ENCODE results near the gene AGBL1. TPM values are rescaled to one million over a fixed set of nuclear protein-coding genes. Genes with fewer than 3 reads are reported as not detected.

AGBL1 gene
- total RNA-seq, 2 donors from 2014 or later: not detected

DNA sequence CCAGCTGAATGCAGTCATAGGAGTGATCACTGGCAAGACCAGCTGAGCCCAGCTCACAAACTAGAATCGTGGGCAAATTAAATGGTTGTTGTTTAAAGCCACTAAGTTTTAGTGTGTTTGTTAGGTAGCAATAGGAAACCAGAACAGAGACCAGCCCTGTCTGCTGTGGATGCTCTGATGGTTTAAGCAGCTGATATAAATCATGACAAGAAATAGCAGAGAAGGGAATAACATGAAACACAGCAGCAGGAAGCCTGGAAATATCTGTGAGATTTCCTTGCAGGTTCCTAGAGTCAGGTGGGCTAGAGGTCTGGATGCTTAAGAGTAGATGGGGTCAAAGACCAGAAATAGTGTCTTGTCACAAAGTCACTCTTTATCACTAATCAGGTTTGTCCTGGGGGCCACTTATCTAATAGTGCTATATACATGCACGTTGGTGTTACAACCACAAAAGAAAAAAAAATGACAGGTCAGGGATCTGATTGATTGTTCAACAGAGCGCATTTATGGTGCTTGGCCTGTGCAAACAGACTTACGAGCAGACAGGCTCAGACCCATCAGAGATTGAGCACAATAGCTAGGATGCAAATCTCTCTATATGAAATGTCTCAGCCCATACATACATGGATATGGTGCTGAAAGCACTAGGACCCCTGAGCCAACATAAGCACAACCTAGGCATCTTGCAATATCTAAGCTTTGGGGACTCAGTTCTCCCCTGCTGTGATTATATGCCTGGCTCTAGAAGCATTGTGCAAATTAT, 967.7 kb downstream of the AGBL1 start:
- H3K4me3 ChIP-seq: no peak overlapping the region
- H3K36me3 ChIP-seq: no peaks in the 10 kb centered on the region
- H3K4me1 ChIP-seq: no peaks in the 10 kb centered on the region
- TF ChIP-seq, protein P1, sequence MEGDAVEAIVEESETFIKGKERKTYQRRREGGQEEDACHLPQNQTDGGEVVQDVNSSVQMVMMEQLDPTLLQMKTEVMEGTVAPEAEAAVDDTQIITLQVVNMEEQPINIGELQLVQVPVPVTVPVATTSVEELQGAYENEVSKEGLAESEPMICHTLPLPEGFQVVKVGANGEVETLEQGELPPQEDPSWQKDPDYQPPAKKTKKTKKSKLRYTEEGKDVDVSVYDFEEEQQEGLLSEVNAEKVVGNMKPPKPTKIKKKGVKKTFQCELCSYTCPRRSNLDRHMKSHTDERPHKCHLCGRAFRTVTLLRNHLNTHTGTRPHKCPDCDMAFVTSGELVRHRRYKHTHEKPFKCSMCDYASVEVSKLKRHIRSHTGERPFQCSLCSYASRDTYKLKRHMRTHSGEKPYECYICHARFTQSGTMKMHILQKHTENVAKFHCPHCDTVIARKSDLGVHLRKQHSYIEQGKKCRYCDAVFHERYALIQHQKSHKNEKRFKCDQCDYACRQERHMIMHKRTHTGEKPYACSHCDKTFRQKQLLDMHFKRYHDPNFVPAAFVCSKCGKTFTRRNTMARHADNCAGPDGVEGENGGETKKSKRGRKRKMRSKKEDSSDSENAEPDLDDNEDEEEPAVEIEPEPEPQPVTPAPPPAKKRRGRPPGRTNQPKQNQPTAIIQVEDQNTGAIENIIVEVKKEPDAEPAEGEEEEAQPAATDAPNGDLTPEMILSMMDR (IDR thresholded peaks at IDR 0.05): no peak
- DNase-seq (ENCODE audit: low spot score): no peak
- H3K9me3 ChIP-seq: no peaks in the 10 kb centered on the region
- no peaks in the 10 kb centered on the region for H3K27me3 ChIP-seq
- H3K27ac ChIP-seq: no peak overlapping the region

Data from right atrium auricular region (tissue), 2 donors.